ENCODE results near the gene HIPK2. TPM values are rescaled to one million over a fixed set of nuclear protein-coding genes. Genes with fewer than 3 reads are reported as not detected.

The HIPK2 gene
- total RNA-seq, 1 experiment from 2014 or later = 33.4 TPM

- intact Hi-C loops (cut with micrococcal nuclease; ENCODE audit: unreplicated experiment) = no loop called here
- BruUV-seq (replicated peaks) = no TSS peak
- Mint-ChIP-seq H3K4me1 (ENCODE audit: low read depth, unreplicated experiment) (no peaks in the 10 kb centered on the region), H3K4me3 (ENCODE audit: low read depth, unreplicated experiment) (no peak within 1 kb of the TSS), H3K27ac (ENCODE audit: unreplicated experiment) (no peak within 1 kb of the TSS), H3K27me3 (ENCODE audit: unreplicated experiment) (peaks cover 60% of the 10 kb centered on the region), H3K9me3 (ENCODE audit: low read depth, unreplicated experiment) (peaks cover 3% of the 10 kb centered on the region), H3K36me3 (ENCODE audit: insufficient read depth, unreplicated experiment) (no peaks in the 10 kb centered on the region)
- TF ChIP-seq, protein P1, sequence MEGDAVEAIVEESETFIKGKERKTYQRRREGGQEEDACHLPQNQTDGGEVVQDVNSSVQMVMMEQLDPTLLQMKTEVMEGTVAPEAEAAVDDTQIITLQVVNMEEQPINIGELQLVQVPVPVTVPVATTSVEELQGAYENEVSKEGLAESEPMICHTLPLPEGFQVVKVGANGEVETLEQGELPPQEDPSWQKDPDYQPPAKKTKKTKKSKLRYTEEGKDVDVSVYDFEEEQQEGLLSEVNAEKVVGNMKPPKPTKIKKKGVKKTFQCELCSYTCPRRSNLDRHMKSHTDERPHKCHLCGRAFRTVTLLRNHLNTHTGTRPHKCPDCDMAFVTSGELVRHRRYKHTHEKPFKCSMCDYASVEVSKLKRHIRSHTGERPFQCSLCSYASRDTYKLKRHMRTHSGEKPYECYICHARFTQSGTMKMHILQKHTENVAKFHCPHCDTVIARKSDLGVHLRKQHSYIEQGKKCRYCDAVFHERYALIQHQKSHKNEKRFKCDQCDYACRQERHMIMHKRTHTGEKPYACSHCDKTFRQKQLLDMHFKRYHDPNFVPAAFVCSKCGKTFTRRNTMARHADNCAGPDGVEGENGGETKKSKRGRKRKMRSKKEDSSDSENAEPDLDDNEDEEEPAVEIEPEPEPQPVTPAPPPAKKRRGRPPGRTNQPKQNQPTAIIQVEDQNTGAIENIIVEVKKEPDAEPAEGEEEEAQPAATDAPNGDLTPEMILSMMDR (IDR thresholded peaks at IDR 0.05; ENCODE audit: unreplicated experiment) = no peak
- DNase-seq = no peak
- CTCF ChIA-PET = no interaction called here
Measured at GRCh38 chr7:139523199-139523941, 254.4 kb downstream of the HIPK2 start, which contains the start of gene CLEC2L. CLEC2L (plus strand) TSS chr7:139523685; CDS start chr7:139523928, 243 bp downstream.

DNA sequence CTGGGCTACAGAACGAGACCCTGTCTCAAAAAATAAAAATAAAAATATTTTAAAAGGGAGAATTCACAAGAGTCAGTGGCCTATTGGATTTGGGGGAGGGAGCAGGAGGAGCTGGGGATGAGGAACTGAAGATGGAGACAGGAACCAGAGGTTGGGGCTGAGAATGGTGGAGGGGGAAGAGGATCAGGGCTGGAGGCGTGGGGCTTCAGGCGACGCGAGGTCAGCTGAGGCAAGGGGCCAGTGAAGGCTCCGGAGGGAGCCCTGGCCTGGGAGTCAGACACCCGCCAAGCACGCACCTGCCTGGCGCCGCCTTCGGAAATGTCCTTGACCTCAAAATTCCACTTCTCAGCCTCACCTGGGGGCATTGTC, 255.0 kb downstream of the HIPK2 start:
- DNase-seq = no peak
- H3K4me1 Mint-ChIP-seq (ENCODE audit: low read depth, unreplicated experiment) = no peaks in the 10 kb centered on the region
- no peaks in the 10 kb centered on the region for H3K36me3 Mint-ChIP-seq (ENCODE audit: insufficient read depth, unreplicated experiment)
- no peak overlapping the region for H3K4me3 Mint-ChIP-seq (ENCODE audit: low read depth, unreplicated experiment)
- H3K9me3 Mint-ChIP-seq (ENCODE audit: low read depth, unreplicated experiment) = no peaks in the 10 kb centered on the region
- intact Hi-C loops (cut with micrococcal nuclease; ENCODE audit: unreplicated experiment) = no loop called here
- no peak overlapping the region for H3K27ac Mint-ChIP-seq (ENCODE audit: unreplicated experiment)
- no TSS peak for BruUV-seq (replicated peaks)
- CTCF ChIA-PET = no interaction called here
- TF ChIP-seq, protein P1 (IDR thresholded peaks at IDR 0.05; ENCODE audit: unreplicated experiment) = no peak
- peaks cover 56% of the 10 kb centered on the region for H3K27me3 Mint-ChIP-seq (ENCODE audit: unreplicated experiment)

- intact Hi-C loops (cut with micrococcal nuclease; ENCODE audit: unreplicated experiment) = no loop called here
- BruUV-seq (replicated peaks) = no TSS peak
- CTCF ChIA-PET = no interaction called here
- DNase-seq = no peak
- Mint-ChIP-seq H3K4me3 (ENCODE audit: low read depth, unreplicated experiment) (no peak overlapping the region), H3K27ac (ENCODE audit: unreplicated experiment) (no peak overlapping the region), H3K9me3 (ENCODE audit: low read depth, unreplicated experiment) (no peaks in the 10 kb centered on the region), H3K27me3 (ENCODE audit: unreplicated experiment) (peaks cover 58% of the 10 kb centered on the region), H3K36me3 (ENCODE audit: insufficient read depth, unreplicated experiment) (no peaks in the 10 kb centered on the region), H3K4me1 (ENCODE audit: low read depth, unreplicated experiment) (no peaks in the 10 kb centered on the region)
- TF ChIP-seq, protein P1 (IDR thresholded peaks at IDR 0.05; ENCODE audit: unreplicated experiment) = no peak
Measured at GRCh38 chr7:139521439-139521838, 256.4 kb downstream of the HIPK2 start.

- peaks cover 8% of the 10 kb centered on the region for H3K27me3 Mint-ChIP-seq (ENCODE audit: unreplicated experiment)
- H3K4me3 Mint-ChIP-seq (ENCODE audit: low read depth, unreplicated experiment) = no peak overlapping the region
- TF ChIP-seq, protein P1 (IDR thresholded peaks at IDR 0.05; ENCODE audit: unreplicated experiment) = no peak
- H3K9me3 Mint-ChIP-seq (ENCODE audit: low read depth, unreplicated experiment) = no peaks in the 10 kb centered on the region
- DNase-seq = no peak
- intact Hi-C loops (cut with micrococcal nuclease; ENCODE audit: unreplicated experiment) = no loop called here
- H3K36me3 Mint-ChIP-seq (ENCODE audit: insufficient read depth, unreplicated experiment) = no peaks in the 10 kb centered on the region
- BruUV-seq (replicated peaks) = no TSS peak
- H3K4me1 Mint-ChIP-seq (ENCODE audit: low read depth, unreplicated experiment) = no peaks in the 10 kb centered on the region
- CTCF ChIA-PET = no interaction called here
- H3K27ac Mint-ChIP-seq (ENCODE audit: unreplicated experiment) = no peak overlapping the region
Measured at GRCh38 chr7:139515266-139515665, 262.5 kb downstream of the HIPK2 start.

Other genes starting within 250 kb of the HIPK2 start
- gene TBXAS1, start 51.3 kb upstream of the HIPK2 start, total RNA-seq (2022) = 31.2 and 33.0 TPM in 2 replicates

All from Calu3 (cell line).